ENCODE data around the gene INPP5B.
A peak's percentile ranks its signal among the peaks of the same experiment; 100 is the strongest.

INPP5B gene

DNA sequence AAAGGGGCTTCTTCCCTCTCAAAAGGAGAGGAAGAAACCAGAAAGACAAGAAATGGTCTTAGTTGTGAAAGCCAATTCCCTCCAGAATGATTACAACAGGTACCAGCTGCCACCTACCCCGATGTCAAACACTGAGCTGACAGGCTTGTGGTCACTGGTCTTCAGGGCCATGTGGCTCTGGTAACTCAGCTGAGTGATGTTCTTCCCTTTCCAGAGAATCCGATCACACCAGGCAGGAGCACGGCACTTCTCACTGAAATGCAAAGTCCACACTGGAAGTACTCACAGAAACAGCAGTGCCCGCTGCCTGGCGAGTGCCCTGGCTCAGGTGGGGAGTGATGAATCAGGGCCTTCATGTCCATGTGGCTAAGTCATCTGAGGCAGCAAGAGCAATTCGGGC is 68.8 kb downstream of the INPP5B start:
- Histone ChIP-seq H2AFZ (ENCODE audit: low read length) (no peak overlapping the region), H3K4me3 (ENCODE audit: low read length, poor library complexity, severe bottlenecking) (no peak overlapping the region), H3K9me2 (replicated peaks; ENCODE audit: low read depth, low read length) (no peaks in the 10 kb centered on the region), H3K4me1 (ENCODE audit: insufficient read depth, low read length, poor library complexity, severe bottlenecking) (no peaks in the 10 kb centered on the region), H3K9me3 (ENCODE audit: insufficient read depth, low read depth, low read length) (no peaks in the 10 kb centered on the region), H3K27me3 (ENCODE audit: insufficient read depth, low read length, poor library complexity, severe bottlenecking) (no peaks in the 10 kb centered on the region), H3K9ac (ENCODE audit: low read depth, low read length, poor library complexity, severe bottlenecking) (no peak overlapping the region), H3K36me3 (ENCODE audit: insufficient read depth, low read length) (peaks cover 86% of the 10 kb centered on the region; the same call in 1 of the 2 replicates), H3K4me2 (ENCODE audit: low read depth, low read length, poor library complexity, severe bottlenecking) (no peak overlapping the region), H3K79me2 (ENCODE audit: insufficient read depth, low read length) (no peaks in the 10 kb centered on the region), H4K20me1 (ENCODE audit: insufficient read depth, low read length, poor library complexity, severe bottlenecking) (no peaks in the 10 kb centered on the region), H3F3A (ENCODE audit: low read depth) (no peaks in the 10 kb centered on the region)
- TF ChIP-seq, protein P1, sequence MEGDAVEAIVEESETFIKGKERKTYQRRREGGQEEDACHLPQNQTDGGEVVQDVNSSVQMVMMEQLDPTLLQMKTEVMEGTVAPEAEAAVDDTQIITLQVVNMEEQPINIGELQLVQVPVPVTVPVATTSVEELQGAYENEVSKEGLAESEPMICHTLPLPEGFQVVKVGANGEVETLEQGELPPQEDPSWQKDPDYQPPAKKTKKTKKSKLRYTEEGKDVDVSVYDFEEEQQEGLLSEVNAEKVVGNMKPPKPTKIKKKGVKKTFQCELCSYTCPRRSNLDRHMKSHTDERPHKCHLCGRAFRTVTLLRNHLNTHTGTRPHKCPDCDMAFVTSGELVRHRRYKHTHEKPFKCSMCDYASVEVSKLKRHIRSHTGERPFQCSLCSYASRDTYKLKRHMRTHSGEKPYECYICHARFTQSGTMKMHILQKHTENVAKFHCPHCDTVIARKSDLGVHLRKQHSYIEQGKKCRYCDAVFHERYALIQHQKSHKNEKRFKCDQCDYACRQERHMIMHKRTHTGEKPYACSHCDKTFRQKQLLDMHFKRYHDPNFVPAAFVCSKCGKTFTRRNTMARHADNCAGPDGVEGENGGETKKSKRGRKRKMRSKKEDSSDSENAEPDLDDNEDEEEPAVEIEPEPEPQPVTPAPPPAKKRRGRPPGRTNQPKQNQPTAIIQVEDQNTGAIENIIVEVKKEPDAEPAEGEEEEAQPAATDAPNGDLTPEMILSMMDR (conservative IDR thresholded peaks at IDR 0.05; ENCODE audit: low read length): no peak
- no peak for TF ChIP-seq EZH2phosphoT487 (IDR thresholded peaks at IDR 0.05; ENCODE audit: borderline replicate concordance)

DNA sequence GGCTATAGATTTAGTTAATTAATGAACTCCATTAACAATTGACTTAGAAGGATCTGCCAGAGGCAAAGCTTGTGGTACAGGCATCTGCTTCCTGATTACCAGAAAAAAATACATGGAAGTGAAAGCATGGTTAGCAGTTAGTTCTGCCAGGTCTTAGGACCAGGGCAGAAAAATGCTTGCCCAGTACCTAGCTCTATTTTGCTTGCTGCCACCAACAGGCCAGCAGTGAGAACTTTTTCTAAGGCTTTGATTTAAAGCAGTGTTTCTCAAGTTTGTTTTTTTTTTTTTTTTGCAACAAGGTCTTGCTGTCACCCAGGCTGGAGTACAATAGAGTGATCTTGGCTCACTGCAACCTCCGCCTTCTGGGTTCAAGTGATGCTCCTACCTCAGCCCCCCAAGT is 71.0 kb downstream of the INPP5B start:
- Histone ChIP-seq H3K27me3 (ENCODE audit: insufficient read depth, low read length, poor library complexity, severe bottlenecking) (no peaks in the 10 kb centered on the region), H4K20me1 (ENCODE audit: insufficient read depth, low read length, poor library complexity, severe bottlenecking) (no peaks in the 10 kb centered on the region), H3K79me2 (ENCODE audit: insufficient read depth, low read length) (no peaks in the 10 kb centered on the region), H3K9me2 (replicated peaks; ENCODE audit: low read depth, low read length) (no peaks in the 10 kb centered on the region), H3K9ac (ENCODE audit: low read depth, low read length, poor library complexity, severe bottlenecking) (no peak overlapping the region), H2AFZ (ENCODE audit: low read length) (no peak overlapping the region), H3K4me3 (ENCODE audit: low read length, poor library complexity, severe bottlenecking) (no peak overlapping the region), H3K4me1 (ENCODE audit: insufficient read depth, low read length, poor library complexity, severe bottlenecking) (no peaks in the 10 kb centered on the region), H3K4me2 (ENCODE audit: low read depth, low read length, poor library complexity, severe bottlenecking) (no peak overlapping the region), H3K9me3 (ENCODE audit: insufficient read depth, low read depth, low read length) (no peaks in the 10 kb centered on the region), H3K36me3 (ENCODE audit: insufficient read depth, low read length) (peaks cover 72% of the 10 kb centered on the region; the same call in 1 of the 2 replicates), H3F3A (ENCODE audit: low read depth) (no peaks in the 10 kb centered on the region)
- TF ChIP-seq, protein P1 (conservative IDR thresholded peaks at IDR 0.05; ENCODE audit: low read length): peak; percentile 37
- no peak for TF ChIP-seq EZH2phosphoT487 (IDR thresholded peaks at IDR 0.05; ENCODE audit: borderline replicate concordance)

DNA sequence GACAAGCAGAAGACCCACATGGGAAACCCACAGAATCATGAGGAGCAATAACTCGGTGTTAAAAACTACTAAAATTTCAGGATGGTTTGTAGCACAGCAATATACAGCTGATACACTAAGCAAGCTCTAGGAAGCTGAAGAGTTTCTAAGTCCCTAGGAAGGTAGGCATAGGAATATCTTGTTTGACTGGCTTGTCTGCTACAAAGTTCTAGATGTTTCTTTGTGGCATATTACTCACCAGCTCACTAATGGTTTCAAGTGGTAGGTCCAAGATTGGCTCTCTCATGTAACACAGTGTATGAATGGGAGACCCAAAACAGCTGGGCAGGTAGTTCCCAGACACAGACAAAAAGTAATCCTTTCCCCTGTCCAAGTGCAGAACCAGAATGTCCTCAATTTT is 74.2 kb downstream of the INPP5B start:
- no peaks in the 10 kb centered on the region for H3F3A ChIP-seq (ENCODE audit: low read depth)
- H3K9ac ChIP-seq (ENCODE audit: low read depth, low read length, poor library complexity, severe bottlenecking): no peak overlapping the region
- TF ChIP-seq, protein P1 (conservative IDR thresholded peaks at IDR 0.05; ENCODE audit: low read length): no peak
- no peak for TF ChIP-seq EZH2phosphoT487 (IDR thresholded peaks at IDR 0.05; ENCODE audit: borderline replicate concordance)
- H3K27me3 ChIP-seq (ENCODE audit: insufficient read depth, low read length, poor library complexity, severe bottlenecking): no peaks in the 10 kb centered on the region
- no peaks in the 10 kb centered on the region for H3K9me3 ChIP-seq (ENCODE audit: insufficient read depth, low read depth, low read length)
- H3K4me1 ChIP-seq (ENCODE audit: insufficient read depth, low read length, poor library complexity, severe bottlenecking): no peaks in the 10 kb centered on the region
- H3K79me2 ChIP-seq (ENCODE audit: insufficient read depth, low read length): no peaks in the 10 kb centered on the region
- H3K9me2 ChIP-seq (replicated peaks; ENCODE audit: low read depth, low read length): no peaks in the 10 kb centered on the region
- H3K36me3 ChIP-seq (ENCODE audit: insufficient read depth, low read length): peaks cover 71% of the 10 kb centered on the region; the same call in 1 of the 2 replicates
- no peak overlapping the region for H3K4me3 ChIP-seq (ENCODE audit: low read length, poor library complexity, severe bottlenecking)
- H2AFZ ChIP-seq (ENCODE audit: low read length): no peak overlapping the region
- no peak overlapping the region for H3K4me2 ChIP-seq (ENCODE audit: low read depth, low read length, poor library complexity, severe bottlenecking)
- no peaks in the 10 kb centered on the region for H4K20me1 ChIP-seq (ENCODE audit: insufficient read depth, low read length, poor library complexity, severe bottlenecking)

All from Loucy (cell line).